Activated naive CD4-positive, alpha-beta T cell treated with anti-CD3 and anti-CD28 coated beads, Interleukin-2, amount 10 ng/mL, durations not matched to agents 5 hours and 36 hours (primary cell): Measurements from ENCODE around the gene PIGB. TPM values are rescaled to one million over a fixed set of nuclear protein-coding genes. Genes with fewer than 3 reads are reported as not detected.

ENCODE experiments used
- microRNA-seq: library from miRNA; unstranded; fragments of <30 nt; microRNA quantifications from one replicate; pipeline ENCODE4 v1.2.0, GENCODE V29; 2022; ENCODE audit warnings: borderline microRNAs expressed, borderline replicate concordance
- total RNA-seq, 2 experiments: library from RNA; stranded (reverse); gene quantifications; one replicate each; pipeline ENCODE4 v1.2.3, GENCODE V29; 2021

PIGB gene
- total RNA-seq = 10 to 100 TPM; 19.6 to 22.7 TPM

DNA sequence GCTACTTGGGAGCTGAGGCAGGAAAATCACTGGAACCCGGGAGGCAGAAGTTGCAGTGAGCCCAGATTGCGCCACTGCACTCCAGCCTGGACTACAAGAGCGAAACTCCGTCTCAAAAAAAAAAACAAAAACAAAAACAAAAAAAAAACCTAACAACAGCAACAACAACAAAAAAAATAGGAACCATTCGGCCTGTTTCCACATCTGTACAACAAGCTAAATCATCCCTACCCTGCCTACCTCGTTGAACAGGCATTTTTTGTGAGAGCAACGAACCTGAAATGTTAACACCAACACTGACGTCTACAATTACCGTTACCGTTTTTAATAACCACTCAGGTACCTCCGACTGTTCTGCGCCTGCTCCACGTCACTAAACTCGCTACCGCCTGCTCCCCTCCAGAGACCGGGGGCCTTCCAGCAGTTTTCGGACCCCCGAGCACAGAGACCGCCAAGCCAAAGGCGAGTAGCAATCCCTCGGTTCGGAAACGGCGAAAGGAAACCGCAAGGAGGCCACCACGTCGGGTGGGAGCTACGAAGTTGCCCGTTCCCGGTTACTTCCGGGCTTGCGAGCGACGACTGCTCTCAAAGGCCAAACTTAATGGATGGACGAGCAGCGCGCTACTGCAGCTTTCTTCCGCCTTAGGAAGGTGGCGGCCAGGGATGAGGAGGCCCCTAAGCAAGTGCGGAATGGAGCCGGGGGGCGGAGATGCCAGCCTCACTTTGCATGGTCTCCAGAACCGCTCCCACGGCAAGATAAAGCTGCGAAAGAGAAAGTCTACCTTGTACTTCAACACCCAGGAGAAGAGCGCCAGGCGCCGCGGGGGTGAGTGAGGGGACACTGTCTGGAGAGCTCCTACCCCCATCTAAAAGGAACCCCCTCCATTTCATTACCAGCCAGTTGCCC is at the start of gene PIGB, which contains the start of gene PIGBOS1:
PIGB (plus strand) TSS at position 635 of the 907 bp plus-strand sequence; CDS start at position 664, 29 bp downstream.
PIGBOS1 (minus strand) TSS at position 536 of the 907 bp plus-strand sequence. CDS start 1,331 bp downstream, outside the sequence.

DNA sequence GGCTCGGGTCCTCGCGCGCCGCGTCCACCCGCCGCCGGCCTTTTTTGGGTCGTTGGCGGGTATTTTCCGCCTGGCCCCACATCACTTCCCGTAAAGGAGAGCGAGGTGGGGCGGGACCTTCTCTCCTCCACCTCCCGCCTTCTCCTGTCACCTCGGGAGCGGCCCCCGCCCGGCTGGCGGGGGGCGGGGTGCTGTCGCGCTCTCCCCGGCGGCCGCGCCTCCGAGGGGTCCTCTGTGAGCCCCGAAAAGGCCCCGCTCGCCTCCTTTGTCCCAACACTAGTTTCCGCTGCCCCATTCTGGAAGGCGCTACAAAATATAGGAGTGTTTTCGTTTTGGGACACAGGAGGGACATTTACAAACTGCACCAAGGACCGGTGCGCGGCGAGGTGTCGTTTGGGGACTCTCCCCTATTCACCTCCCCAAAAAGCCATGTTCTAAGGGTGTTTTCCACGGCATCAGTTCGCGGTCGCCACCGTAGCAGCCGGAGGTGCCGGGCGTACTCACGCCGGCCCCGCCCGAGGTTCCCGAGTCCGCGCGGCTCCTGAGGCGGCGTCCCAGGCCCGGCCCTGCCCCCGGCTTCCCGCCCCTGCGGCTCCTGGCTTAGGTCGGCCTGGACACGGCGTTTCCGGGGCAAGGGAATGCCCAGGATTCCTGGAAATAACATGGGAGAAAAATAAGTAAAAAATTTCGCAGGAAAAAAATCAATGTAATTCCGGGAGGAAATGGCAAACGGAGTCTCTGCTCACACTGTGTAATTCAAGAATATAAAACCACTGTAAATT is 29.1 kb upstream of the PIGB start, which contains the start of gene RAB27A:
RAB27A (minus strand) TSS at position 68 of the 782 bp plus-strand sequence. CDS start 54,879 bp downstream, outside the sequence.

Small RNAs within 50 kb of the gene (microRNA-seq; reads per million reads assigned to microRNA genes)
- 12.1 reads per million, percentile 45 among the genes with 10 or more reads in this experiment for gene MIR628

Other genes starting within 250 kb of the PIGB start
- gene RSL24D1, start 122.3 kb upstream of the PIGB start, total RNA-seq = 100 to 1,000 TPM in 1 of 2 experiments, 10 to 100 TPM in 1; 96.1 to 102 TPM
- gene RAB27A, start 29.4 kb upstream of the PIGB start, total RNA-seq = 10 to 100 TPM; 58.2 to 62.5 TPM
- 10 to 100 TPM; 11.9 to 15.2 TPM for gene PIGBOS1, start 99 bp upstream of the PIGB start, total RNA-seq
- 10 to 100 TPM; 14.7 to 16.2 TPM for gene CCPG1, start 89.1 kb downstream of the PIGB start, total RNA-seq
- under 1 TPM in 1 of 2 experiments, not detected in 1; 0.35 TPM for gene PIERCE2, start 89.3 kb downstream of the PIGB start, total RNA-seq
- not detected for gene DNAAF4, start 189.0 kb downstream of the PIGB start, total RNA-seq